Measurements from ENCODE around the gene GPS1.

GPS1 gene

DNA sequence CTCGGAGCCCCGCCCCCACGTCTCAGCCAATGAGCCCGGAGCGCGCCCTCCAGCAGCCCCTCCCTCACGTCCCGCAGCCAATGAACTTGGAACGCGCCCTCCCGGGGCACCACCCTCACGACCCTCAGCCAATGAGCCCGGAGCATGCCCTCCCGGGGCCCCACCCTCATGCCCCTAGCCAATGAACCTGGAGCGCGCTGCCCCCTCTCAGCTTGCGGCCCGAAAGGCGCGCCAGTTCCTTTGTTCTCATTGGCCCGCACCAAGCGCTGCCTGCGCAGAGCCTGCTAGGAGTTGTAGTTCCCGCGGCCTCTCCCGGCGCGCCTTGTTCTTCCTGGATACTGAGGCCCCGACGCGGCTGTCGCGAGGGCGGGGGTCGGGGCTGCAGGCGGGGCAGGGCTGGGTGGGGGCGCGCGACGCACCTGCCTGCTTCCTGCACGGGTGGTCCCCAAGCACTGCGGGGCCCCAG lies 28.7 kb upstream of the GPS1 start, which contains the start of gene LRRC45:
Gene LRRC45, plus strand, starts transcription at position 325 of the 466 bp plus-strand sequence. CDS start 339 bp downstream, outside the sequence.
- no CpG with 5 or more reads among the region's 42 CpGs for WGBS (ENCODE audit: extremely low coverage, insufficient coverage, low lambda C conversion rate)
- Histone ChIP-seq H2BK120ac (ENCODE audit: low read depth, low read length) (no peak within 1 kb of the TSS), H3K79me1 (ENCODE audit: low read length) (peaks cover 8% of the 10 kb centered on the region), H2BK15ac (replicated peaks; ENCODE audit: low read depth) (no peak within 1 kb of the TSS), H3K23ac (ENCODE audit: low read length) (peak within 1 kb of the TSS; percentile 80), H3K4me2 (ENCODE audit: low read length) (peak within 1 kb of the TSS; percentile 98), H3K36me3 (ENCODE audit: control insufficient read depth, insufficient read depth, low read length) (no peaks in the 10 kb centered on the region), H3K4ac (ENCODE audit: low read depth, low read length) (no peak within 1 kb of the TSS), H4K5ac (ENCODE audit: low read length) (no peak within 1 kb of the TSS), H2AK5ac (ENCODE audit: low read length) (no peak within 1 kb of the TSS), H3K27me3 (ENCODE audit: insufficient read depth, low read length, poor library complexity) (no peaks in the 10 kb centered on the region), H2BK5ac (ENCODE audit: low read length) (no peak within 1 kb of the TSS), H3K18ac (ENCODE audit: low read length) (peak within 1 kb of the TSS; percentile 11), H3K4me3 (ENCODE audit: low read length) (peak within 1 kb of the TSS; percentile 91), H3K56ac (ENCODE audit: low read length) (peak within 1 kb of the TSS; percentile 98), H3K27ac (ENCODE audit: low read depth, low read length) (no peak within 1 kb of the TSS), H3K9ac (ENCODE audit: low read length) (peak within 1 kb of the TSS; percentile 96), H4K8ac (ENCODE audit: low read depth, low read length) (no peak within 1 kb of the TSS), H3K79me2 (ENCODE audit: control insufficient read depth, insufficient read depth, low read length) (peaks cover 8% of the 10 kb centered on the region), H3K4me1 (ENCODE audit: control insufficient read depth, low read depth, low read length) (no peaks in the 10 kb centered on the region)
- DNase-seq: peak; percentile 100

DNA sequence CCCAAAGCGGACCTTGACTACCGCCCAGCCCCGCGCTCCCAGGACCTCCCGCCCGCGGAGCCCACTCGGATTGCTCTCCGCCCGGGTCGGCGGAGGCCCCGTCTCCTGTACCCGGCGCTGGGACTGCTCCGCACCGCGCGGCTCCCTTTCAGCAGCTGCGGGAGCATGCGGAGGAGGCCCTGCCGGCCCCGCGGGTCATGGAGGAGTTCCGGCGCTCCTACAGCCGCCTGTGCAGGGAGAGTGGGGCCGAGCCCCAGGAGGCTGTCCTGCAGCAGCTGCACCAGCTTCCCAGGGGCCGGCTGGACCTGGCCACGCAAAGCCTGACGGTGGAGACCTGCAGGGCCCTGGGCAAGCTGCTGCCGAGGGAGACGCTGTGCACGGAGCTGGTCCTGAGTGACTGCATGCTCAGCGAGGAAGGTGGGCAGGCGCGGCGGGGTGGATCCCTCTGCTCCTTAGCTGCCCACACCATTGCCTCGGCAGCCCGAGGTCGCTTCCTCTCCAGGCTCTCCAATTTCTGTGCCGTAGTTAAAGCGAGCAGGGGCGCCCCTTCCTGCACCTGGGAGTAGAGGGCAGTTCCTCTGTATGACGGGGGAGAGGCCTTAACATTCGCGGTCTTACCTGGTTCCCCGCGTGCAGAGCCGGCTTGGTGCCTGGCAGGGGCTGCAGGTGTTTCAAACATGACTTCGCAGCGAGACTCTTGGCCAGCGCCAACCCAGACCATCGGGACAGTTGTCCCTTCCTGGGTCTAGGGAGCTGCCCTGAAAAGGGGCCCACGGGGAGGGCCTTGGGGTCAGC lies 28.1 kb upstream of the GPS1 start:
- H3K27me3 ChIP-seq (ENCODE audit: insufficient read depth, low read length, poor library complexity): no peaks in the 10 kb centered on the region
- no peak overlapping the region for H2BK5ac ChIP-seq (ENCODE audit: low read length)
- DNase-seq: peak; percentile 49
- peaks cover 8% of the 10 kb centered on the region for H3K79me2 ChIP-seq (ENCODE audit: control insufficient read depth, insufficient read depth, low read length)
- peak overlapping the region; percentile 11 for H3K18ac ChIP-seq (ENCODE audit: low read length)
- H3K36me3 ChIP-seq (ENCODE audit: control insufficient read depth, insufficient read depth, low read length): no peaks in the 10 kb centered on the region
- no peak overlapping the region for H2AK5ac ChIP-seq (ENCODE audit: low read length)
- H2BK15ac ChIP-seq (replicated peaks; ENCODE audit: low read depth): no peak overlapping the region
- H3K27ac ChIP-seq (ENCODE audit: low read depth, low read length): no peak overlapping the region
- no peak overlapping the region for H2BK120ac ChIP-seq (ENCODE audit: low read depth, low read length)
- H3K23ac ChIP-seq (ENCODE audit: low read length): no peak overlapping the region
- H4K8ac ChIP-seq (ENCODE audit: low read depth, low read length): no peak overlapping the region
- H3K4ac ChIP-seq (ENCODE audit: low read depth, low read length): no peak overlapping the region
- H3K4me1 ChIP-seq (ENCODE audit: control insufficient read depth, low read depth, low read length): no peaks in the 10 kb centered on the region
- WGBS (ENCODE audit: extremely low coverage, insufficient coverage, low lambda C conversion rate): no CpG with 5 or more reads among the region's 55 CpGs
- H3K79me1 ChIP-seq (ENCODE audit: low read length): peaks cover 8% of the 10 kb centered on the region
- H3K56ac ChIP-seq (ENCODE audit: low read length): peak overlapping the region; percentile 94
- H3K4me3 ChIP-seq (ENCODE audit: low read length): peak overlapping the region; percentile 68
- H3K4me2 ChIP-seq (ENCODE audit: low read length): peak overlapping the region; percentile 98
- H3K9ac ChIP-seq (ENCODE audit: low read length): peak overlapping the region; percentile 90
- no peak overlapping the region for H4K5ac ChIP-seq (ENCODE audit: low read length)

DNA sequence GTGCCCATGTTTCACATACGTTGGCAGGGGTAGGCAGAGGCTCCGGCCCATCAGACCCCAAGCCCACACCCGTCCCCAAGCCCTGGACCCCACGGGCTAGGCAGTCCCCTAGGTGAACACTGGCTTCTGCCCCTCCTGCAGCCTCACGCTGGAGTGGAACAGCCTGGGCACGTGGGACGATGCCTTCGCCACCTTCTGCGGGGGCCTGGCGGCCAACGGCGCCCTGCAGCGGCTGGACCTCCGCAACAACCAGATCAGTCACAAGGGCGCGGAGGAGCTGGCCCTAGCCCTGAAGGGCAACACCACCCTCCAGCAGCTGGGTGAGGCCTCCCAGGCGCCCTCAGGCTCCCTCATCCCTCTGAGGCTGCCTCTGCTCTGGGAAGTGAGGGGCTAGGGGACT lies 26.8 kb upstream of the GPS1 start:
- Histone ChIP-seq H3K18ac (ENCODE audit: low read length) (no peak overlapping the region), H3K4me1 (ENCODE audit: control insufficient read depth, low read depth, low read length) (no peaks in the 10 kb centered on the region), H3K9ac (ENCODE audit: low read length) (no peak overlapping the region), H3K23ac (ENCODE audit: low read length) (no peak overlapping the region), H2BK15ac (replicated peaks; ENCODE audit: low read depth) (no peak overlapping the region), H2BK5ac (ENCODE audit: low read length) (no peak overlapping the region), H2AK5ac (ENCODE audit: low read length) (no peak overlapping the region), H3K56ac (ENCODE audit: low read length) (no peak overlapping the region), H4K8ac (ENCODE audit: low read depth, low read length) (no peak overlapping the region), H3K27ac (ENCODE audit: low read depth, low read length) (no peak overlapping the region), H4K5ac (ENCODE audit: low read length) (no peak overlapping the region), H3K4me2 (ENCODE audit: low read length) (no peak overlapping the region), H2BK120ac (ENCODE audit: low read depth, low read length) (no peak overlapping the region), H3K36me3 (ENCODE audit: control insufficient read depth, insufficient read depth, low read length) (no peaks in the 10 kb centered on the region), H3K79me1 (ENCODE audit: low read length) (peaks cover 8% of the 10 kb centered on the region), H3K4ac (ENCODE audit: low read depth, low read length) (no peak overlapping the region), H3K79me2 (ENCODE audit: control insufficient read depth, insufficient read depth, low read length) (peaks cover 8% of the 10 kb centered on the region), H3K27me3 (ENCODE audit: insufficient read depth, low read length, poor library complexity) (no peaks in the 10 kb centered on the region), H3K4me3 (ENCODE audit: low read length) (no peak overlapping the region)
- no CpG with 5 or more reads among the region's 17 CpGs for WGBS (ENCODE audit: extremely low coverage, insufficient coverage, low lambda C conversion rate)
- no peak for DNase-seq

DNA sequence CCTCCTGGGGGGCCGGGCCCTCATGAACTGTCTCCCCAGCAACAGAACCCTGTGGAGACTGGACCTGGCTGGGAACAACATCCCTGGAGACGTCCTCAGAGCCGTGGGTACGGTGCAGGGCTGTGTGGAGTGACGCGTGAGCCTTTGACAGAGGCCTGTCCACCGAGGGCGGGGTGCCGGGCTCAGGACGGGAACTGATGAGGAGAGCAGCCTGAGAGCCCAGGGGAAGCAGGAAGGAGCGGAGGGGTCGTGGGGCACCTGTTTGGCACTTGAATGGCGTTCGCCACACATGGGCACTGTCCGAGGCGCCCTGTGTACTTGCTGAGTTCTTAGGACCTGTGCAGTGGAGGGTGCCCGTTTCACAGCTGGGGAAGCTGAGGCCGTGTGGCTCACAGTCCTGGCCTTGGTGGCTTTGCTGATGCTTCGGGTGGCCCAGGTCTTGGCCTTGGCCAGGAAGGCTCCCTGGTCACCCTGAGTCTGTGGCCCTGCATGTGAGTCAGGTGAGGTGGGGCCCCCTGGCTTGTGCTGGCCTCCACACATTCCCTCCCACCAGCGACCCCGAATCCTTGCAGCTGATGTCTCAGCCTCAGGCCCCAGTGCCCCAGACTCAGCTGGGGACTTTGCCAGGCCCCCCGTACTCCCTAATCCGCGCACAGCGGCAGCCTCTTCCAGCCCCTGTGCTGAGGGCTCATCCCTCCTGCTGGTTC lies 26.1 kb upstream of the GPS1 start:
- Histone ChIP-seq H3K27me3 (ENCODE audit: insufficient read depth, low read length, poor library complexity) (no peaks in the 10 kb centered on the region), H3K4me3 (ENCODE audit: low read length) (no peak overlapping the region), H3K79me2 (ENCODE audit: control insufficient read depth, insufficient read depth, low read length) (peaks cover 8% of the 10 kb centered on the region), H3K4ac (ENCODE audit: low read depth, low read length) (no peak overlapping the region), H3K56ac (ENCODE audit: low read length) (no peak overlapping the region), H3K4me1 (ENCODE audit: control insufficient read depth, low read depth, low read length) (no peaks in the 10 kb centered on the region), H4K5ac (ENCODE audit: low read length) (no peak overlapping the region), H3K36me3 (ENCODE audit: control insufficient read depth, insufficient read depth, low read length) (no peaks in the 10 kb centered on the region), H3K27ac (ENCODE audit: low read depth, low read length) (no peak overlapping the region), H3K9ac (ENCODE audit: low read length) (no peak overlapping the region), H4K8ac (ENCODE audit: low read depth, low read length) (no peak overlapping the region), H2BK120ac (ENCODE audit: low read depth, low read length) (no peak overlapping the region), H3K79me1 (ENCODE audit: low read length) (peaks cover 8% of the 10 kb centered on the region), H2BK5ac (ENCODE audit: low read length) (no peak overlapping the region), H3K23ac (ENCODE audit: low read length) (no peak overlapping the region), H3K4me2 (ENCODE audit: low read length) (no peak overlapping the region), H3K18ac (ENCODE audit: low read length) (no peak overlapping the region), H2AK5ac (ENCODE audit: low read length) (no peak overlapping the region), H2BK15ac (replicated peaks; ENCODE audit: low read depth) (no peak overlapping the region)
- WGBS (ENCODE audit: extremely low coverage, insufficient coverage, low lambda C conversion rate): no CpG with 5 or more reads among the region's 25 CpGs
- no peak for DNase-seq

DNA sequence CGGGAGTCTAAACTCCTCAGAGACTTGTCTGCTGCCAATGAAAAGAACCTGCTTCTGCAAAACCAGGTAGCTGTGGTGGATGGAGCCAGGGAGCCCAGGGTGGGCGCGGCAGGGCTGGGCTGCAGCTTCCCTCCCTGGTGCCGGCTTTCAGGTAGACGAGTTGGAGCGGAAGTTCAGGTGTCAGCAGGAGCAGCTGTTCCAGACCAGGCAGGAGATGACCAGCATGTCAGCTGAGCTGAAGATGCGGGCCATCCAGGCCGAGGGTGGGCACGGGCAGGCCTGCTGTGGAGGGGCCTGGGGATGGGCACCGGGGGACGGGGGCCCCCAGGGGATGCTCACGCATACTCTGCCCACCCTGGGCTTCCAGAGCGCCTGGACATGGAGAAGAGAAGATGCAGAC lies 23.5 kb upstream of the GPS1 start:
- no peak overlapping the region for H3K23ac ChIP-seq (ENCODE audit: low read length)
- no peaks in the 10 kb centered on the region for H3K36me3 ChIP-seq (ENCODE audit: control insufficient read depth, insufficient read depth, low read length)
- no peak for DNase-seq
- no peak overlapping the region for H3K9ac ChIP-seq (ENCODE audit: low read length)
- no peaks in the 10 kb centered on the region for H3K79me1 ChIP-seq (ENCODE audit: low read length)
- no peak overlapping the region for H3K18ac ChIP-seq (ENCODE audit: low read length)
- H2AK5ac ChIP-seq (ENCODE audit: low read length): no peak overlapping the region
- H2BK5ac ChIP-seq (ENCODE audit: low read length): no peak overlapping the region
- H3K4me2 ChIP-seq (ENCODE audit: low read length): no peak overlapping the region
- no peak overlapping the region for H4K8ac ChIP-seq (ENCODE audit: low read depth, low read length)
- H3K56ac ChIP-seq (ENCODE audit: low read length): no peak overlapping the region
- no peaks in the 10 kb centered on the region for H3K4me1 ChIP-seq (ENCODE audit: control insufficient read depth, low read depth, low read length)
- no peak overlapping the region for H2BK15ac ChIP-seq (replicated peaks; ENCODE audit: low read depth)
- no peak overlapping the region for H3K4ac ChIP-seq (ENCODE audit: low read depth, low read length)
- H2BK120ac ChIP-seq (ENCODE audit: low read depth, low read length): no peak overlapping the region
- H3K27ac ChIP-seq (ENCODE audit: low read depth, low read length): no peak overlapping the region
- H3K27me3 ChIP-seq (ENCODE audit: insufficient read depth, low read length, poor library complexity): no peaks in the 10 kb centered on the region
- H4K5ac ChIP-seq (ENCODE audit: low read length): no peak overlapping the region
- no peak overlapping the region for H3K4me3 ChIP-seq (ENCODE audit: low read length)
- H3K79me2 ChIP-seq (ENCODE audit: control insufficient read depth, insufficient read depth, low read length): no peaks in the 10 kb centered on the region
- no CpG with 5 or more reads among the region's 13 CpGs for WGBS (ENCODE audit: extremely low coverage, insufficient coverage, low lambda C conversion rate)
